ENCODE measurements around the gene TAF1B.
"Not testable (repeated sequence)": the region's sequence is repeated elsewhere in the genome, so short reads cannot be mapped to it uniquely, and the experiment has no call there.

Gene TAF1B

GRCh38 chr2:9887513-9887912 lies 44.2 kb downstream of the TAF1B start:
- DNase-seq: no peak

- no peak for DNase-seq
Measured at GRCh38 chr2:9889812-9890261, 46.6 kb downstream of the TAF1B start.

- DNase-seq: no peak
Measured at GRCh38 chr2:9892236-9892635, 49.0 kb downstream of the TAF1B start.

GRCh38 chr2:9895669-9896590 lies 52.7 kb downstream of the TAF1B start:
- no peak for DNase-seq

- DNase-seq: peak; percentile 82
Measured at GRCh38 chr2:9897331-9897737, 54.1 kb downstream of the TAF1B start.

GRCh38 chr2:9897846-9898245 lies 54.6 kb downstream of the TAF1B start:
- no peak for DNase-seq

GRCh38 chr2:9905413-9905812 lies 62.1 kb downstream of the TAF1B start:
- no peak for DNase-seq

GRCh38 chr2:9907402-9907801 lies 64.1 kb downstream of the TAF1B start:
- DNase-seq: no peak

- no peak for DNase-seq
Measured at GRCh38 chr2:9908639-9909038, 65.4 kb downstream of the TAF1B start.

GRCh38 chr2:9909106-9909505 lies 65.8 kb downstream of the TAF1B start:
- DNase-seq: no peak

- DNase-seq: no peak
Measured at GRCh38 chr2:9910699-9911098, 67.4 kb downstream of the TAF1B start.

GRCh38 chr2:9912468-9912867 lies 69.2 kb downstream of the TAF1B start:
- DNase-seq: no peak

- peak; percentile 74 for DNase-seq
Measured at GRCh38 chr2:9914384-9915065, 71.3 kb downstream of the TAF1B start.

GRCh38 chr2:9918275-9918674 lies 75.0 kb downstream of the TAF1B start:
- DNase-seq: no peak

GRCh38 chr2:9919512-9919911 lies 76.2 kb downstream of the TAF1B start:
- no peak for DNase-seq

- DNase-seq: not testable (repeated sequence)
Measured at GRCh38 chr2:9927020-9927419, 83.7 kb downstream of the TAF1B start.

- no peak for DNase-seq
Measured at GRCh38 chr2:9937258-9937657, 94.0 kb downstream of the TAF1B start.

GRCh38 chr2:9937968-9938367 lies 94.7 kb downstream of the TAF1B start:
- no peak for DNase-seq

GRCh38 chr2:9939587-9940485 lies 96.6 kb downstream of the TAF1B start:
- DNase-seq: no peak

GRCh38 chr2:9941196-9941995 lies 98.1 kb downstream of the TAF1B start:
- no peak for DNase-seq

- DNase-seq: no peak
Measured at GRCh38 chr2:9941996-9942390, 98.7 kb downstream of the TAF1B start.

- no peak for DNase-seq
Measured at GRCh38 chr2:9944330-9944758, 101.1 kb downstream of the TAF1B start.
